ENCODE results near the gene CASTOR1.

GRCh38 chr22:30277547-30278344 is 11.6 kb downstream of the CASTOR1 start:
- TF ChIP-seq, protein P1, sequence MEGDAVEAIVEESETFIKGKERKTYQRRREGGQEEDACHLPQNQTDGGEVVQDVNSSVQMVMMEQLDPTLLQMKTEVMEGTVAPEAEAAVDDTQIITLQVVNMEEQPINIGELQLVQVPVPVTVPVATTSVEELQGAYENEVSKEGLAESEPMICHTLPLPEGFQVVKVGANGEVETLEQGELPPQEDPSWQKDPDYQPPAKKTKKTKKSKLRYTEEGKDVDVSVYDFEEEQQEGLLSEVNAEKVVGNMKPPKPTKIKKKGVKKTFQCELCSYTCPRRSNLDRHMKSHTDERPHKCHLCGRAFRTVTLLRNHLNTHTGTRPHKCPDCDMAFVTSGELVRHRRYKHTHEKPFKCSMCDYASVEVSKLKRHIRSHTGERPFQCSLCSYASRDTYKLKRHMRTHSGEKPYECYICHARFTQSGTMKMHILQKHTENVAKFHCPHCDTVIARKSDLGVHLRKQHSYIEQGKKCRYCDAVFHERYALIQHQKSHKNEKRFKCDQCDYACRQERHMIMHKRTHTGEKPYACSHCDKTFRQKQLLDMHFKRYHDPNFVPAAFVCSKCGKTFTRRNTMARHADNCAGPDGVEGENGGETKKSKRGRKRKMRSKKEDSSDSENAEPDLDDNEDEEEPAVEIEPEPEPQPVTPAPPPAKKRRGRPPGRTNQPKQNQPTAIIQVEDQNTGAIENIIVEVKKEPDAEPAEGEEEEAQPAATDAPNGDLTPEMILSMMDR (IDR thresholded peaks at IDR 0.05; ENCODE audit: low read length), result no peak
- TF ChIP-seq EZH2 (IDR thresholded peaks at IDR 0.05; ENCODE audit: borderline replicate concordance, low read length), result no peak
